H54 (cell line): ENCODE results near the gene MEIS2.

Source experiments
- DNase-seq: peaks from one replicate; pipeline ENCODE4 v3.0.0; 2011; ENCODE audit warnings: low spot score, mixed read lengths; ENCODE audit not compliant: insufficient read length
- FAIRE-seq: peaks from 3 replicates; lab custom pipeline; 2011; peaks lifted over from hg19 to GRCh38; lab: Jason Lieb, UNC
- POLR2A ChIP-seq: IDR thresholded peaks from 2 replicates; pipeline ENCODE4 v1.6.1; 2011; ENCODE audit warnings: low read depth, mild to moderate bottlenecking, low read length

MEIS2 gene

GRCh38 chr15:37098468-37099318 is 1.7 kb downstream of the MEIS2 start:
- peak; percentile 21; the same call in 1 of the 2 replicates for TF ChIP-seq POLR2A
- FAIRE-seq: no peak
- peak; percentile 15 for DNase-seq

GRCh38 chr15:37097144-37097919 is 3.0 kb downstream of the MEIS2 start:
- DNase-seq (peak; percentile 23), FAIRE-seq (no peak)
- TF ChIP-seq POLR2A: no peak

- DNase-seq: no peak
- no peak for TF ChIP-seq POLR2A
- FAIRE-seq: no peak
These were observed 3.7 kb downstream of the MEIS2 start for GRCh38 chr15:37096558-37097143.

DNA sequence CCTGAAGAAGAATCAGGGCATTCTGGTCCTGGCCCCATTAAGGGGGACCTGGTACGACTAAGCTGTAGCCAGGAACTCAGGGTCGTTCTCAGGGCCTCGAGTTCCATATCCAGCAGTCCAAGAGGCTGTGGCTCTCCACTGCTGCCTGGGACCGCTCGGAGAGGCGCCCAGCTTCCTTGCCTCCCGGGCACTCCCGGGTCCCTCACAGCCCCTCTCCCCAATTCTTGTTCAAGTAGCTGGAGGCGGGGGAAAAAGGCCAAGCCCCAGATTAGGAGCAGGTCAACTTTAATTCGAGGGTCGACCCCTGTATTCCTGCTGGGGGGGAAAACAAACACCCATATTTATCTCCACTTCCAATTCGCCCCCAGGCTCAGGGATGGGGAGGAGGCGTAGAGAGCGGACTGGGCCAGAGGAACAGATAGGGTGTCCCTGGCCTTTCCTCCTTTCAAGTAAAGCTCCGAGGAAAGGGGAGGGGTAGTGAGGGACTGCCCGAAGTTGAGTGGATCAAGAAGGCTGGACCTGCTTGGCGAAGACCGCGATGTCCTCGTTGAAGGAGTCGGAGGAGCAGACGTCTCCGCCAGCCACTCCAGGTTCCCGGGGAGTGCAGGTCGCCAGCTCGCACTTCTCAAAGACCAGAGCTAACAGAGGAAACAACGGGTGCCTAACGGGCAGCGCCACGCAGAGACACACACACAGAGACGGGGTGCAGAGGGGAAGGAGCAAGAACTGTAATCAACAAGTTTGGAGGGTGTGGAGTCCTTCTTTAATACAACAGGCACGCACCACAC is 4.4 kb downstream of the MEIS2 start:
- FAIRE-seq: no peak
- no peak for TF ChIP-seq POLR2A
- DNase-seq: peak; percentile 12

- TF ChIP-seq POLR2A: no peak
- no peak for FAIRE-seq
- DNase-seq: no peak
These were observed 5.2 kb downstream of the MEIS2 start for GRCh38 chr15:37094915-37095711.

DNA sequence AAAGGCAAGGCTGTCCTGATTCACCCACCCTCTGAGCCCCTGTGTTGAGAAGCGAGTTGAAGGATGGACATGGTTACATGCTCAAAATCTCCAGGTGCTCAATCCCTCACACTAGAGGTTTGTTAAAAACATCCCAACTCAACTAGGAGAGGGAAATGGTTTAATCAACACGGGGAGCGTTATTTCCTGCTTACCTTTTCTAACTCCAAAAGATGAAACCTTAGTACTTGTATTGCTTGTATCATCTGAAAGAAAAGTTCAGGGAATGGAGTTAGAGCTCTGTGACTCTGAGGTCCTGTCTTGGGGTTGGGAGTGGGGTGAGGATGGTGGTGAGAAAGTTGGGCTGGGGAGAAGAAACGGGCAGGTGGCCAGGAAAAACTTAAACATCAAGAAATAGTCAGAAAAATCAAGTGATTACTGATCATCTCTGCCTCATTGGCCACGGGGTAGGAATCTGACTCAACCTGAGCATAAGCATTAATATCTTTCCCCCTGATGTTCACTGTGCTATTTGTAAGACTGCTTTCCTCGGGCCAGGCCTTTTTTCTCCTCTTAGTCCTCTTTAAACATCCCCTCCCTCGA is 5.9 kb downstream of the MEIS2 start:
- DNase-seq: peak; percentile 15
- peak; percentile 30 for FAIRE-seq

GRCh38 chr15:37093480-37094332 is 6.6 kb downstream of the MEIS2 start:
- peak; percentile 37 for DNase-seq
- FAIRE-seq: peak; percentile 93
- no peak for TF ChIP-seq POLR2A

More for the DNA sequence above, 5.9 kb downstream of the MEIS2 start:
- TF ChIP-seq POLR2A: no peak

DNA sequence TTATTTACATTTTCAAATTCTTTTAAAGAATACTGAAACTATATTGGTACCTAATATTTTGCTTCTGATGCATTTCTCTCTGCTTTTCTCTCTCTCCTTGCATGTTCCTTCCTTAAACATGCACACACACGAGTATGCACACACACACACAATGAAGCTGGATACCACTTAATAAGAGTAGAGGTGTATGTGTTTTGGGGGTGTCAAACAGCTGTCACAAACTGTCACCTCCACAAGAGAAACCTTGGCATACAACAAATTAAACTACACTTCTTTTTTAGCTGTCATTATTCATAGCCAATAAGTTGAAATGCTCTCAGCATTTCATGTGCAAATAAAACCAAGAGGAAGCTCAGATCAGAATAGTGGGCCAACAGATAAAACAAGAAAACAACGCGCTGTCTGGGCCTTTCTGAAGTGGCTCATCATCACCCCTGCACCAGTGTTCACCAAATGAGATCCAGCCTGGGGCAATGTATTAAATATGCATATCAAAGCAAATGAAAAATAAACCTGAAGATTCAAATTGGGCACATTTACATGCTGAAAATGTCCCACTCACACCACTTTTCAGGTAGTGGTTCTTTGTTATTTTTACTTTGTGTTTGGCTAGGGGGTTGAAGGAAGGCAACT is 9.7 kb downstream of the MEIS2 start:
- DNase-seq (no peak), FAIRE-seq (no peak)
- TF ChIP-seq POLR2A: no peak

- DNase-seq (no peak), FAIRE-seq (no peak)
- no peak for TF ChIP-seq POLR2A
These were observed 11.9 kb downstream of the MEIS2 start for GRCh38 chr15:37088436-37088835.

- FAIRE-seq (no peak), DNase-seq (no peak)
- no peak for TF ChIP-seq POLR2A
These were observed 13.2 kb downstream of the MEIS2 start for GRCh38 chr15:37087131-37087588.

DNA sequence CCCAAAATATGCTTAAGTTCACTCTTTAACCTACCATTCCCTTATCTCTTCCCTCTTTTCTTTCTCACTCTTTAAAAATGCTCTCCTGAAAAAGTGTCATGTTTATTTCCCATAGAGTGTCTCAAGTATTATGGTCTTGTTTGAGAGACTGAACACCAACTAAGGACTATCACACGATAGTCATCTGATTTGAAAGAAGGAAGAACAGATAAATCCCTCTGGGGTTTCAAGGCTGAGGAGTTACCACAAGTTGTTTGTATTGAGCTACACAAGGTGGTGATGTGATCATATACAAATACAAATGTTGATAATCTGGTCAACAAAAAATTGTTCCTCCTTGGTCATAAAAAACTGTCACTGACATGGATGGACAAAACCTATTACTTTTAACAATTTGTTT is 13.8 kb downstream of the MEIS2 start:
- no peak for DNase-seq
- no peak for TF ChIP-seq POLR2A
- peak; percentile 30 for FAIRE-seq
